ENCODE results near the gene PRDM16.

The PRDM16 gene

DNA sequence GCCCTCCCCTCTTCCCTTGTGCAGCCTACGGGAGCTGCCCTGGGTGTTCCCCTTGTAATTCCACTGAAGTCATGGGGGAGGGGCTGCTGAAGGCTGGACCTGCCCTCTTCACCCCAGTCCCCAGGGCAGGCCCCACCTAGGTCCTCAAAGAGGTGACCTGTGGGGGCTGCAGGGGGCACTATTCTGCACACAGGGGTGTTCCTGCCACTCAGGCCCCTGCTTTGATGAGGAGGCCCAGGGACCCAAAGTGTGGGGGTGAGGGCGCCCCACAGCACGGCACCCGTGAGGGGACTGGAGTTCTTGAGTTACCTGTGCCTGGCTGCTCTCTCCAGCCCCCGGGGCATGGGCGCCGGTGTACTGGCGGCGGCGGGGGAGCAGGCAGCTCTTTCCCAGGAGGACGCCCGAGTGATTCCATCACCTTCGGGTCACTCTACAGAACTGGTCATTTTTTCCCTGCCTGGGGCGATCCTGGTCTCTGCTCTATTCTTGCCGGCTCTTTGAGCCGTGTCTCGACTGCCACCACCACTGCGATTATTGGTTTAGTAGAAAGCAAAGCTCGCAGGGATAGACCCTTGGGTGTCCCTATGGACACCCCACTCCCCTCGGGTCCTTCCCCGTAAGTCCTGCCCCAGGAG, 6.9 kb upstream of the PRDM16 start:
- ATAC-seq: no peak
- no peak for TF ChIP-seq ZFP3 (CRISPR knock-in tag; IDR thresholded peaks at IDR 0.05)
- TF ChIP-seq ZC3H10 (CRISPR knock-in tag; IDR thresholded peaks at IDR 0.05): no peak
- TF ChIP-seq SNAI2 (CRISPR knock-in tag; IDR thresholded peaks at IDR 0.05): no peak
- TF ChIP-seq, protein P1, sequence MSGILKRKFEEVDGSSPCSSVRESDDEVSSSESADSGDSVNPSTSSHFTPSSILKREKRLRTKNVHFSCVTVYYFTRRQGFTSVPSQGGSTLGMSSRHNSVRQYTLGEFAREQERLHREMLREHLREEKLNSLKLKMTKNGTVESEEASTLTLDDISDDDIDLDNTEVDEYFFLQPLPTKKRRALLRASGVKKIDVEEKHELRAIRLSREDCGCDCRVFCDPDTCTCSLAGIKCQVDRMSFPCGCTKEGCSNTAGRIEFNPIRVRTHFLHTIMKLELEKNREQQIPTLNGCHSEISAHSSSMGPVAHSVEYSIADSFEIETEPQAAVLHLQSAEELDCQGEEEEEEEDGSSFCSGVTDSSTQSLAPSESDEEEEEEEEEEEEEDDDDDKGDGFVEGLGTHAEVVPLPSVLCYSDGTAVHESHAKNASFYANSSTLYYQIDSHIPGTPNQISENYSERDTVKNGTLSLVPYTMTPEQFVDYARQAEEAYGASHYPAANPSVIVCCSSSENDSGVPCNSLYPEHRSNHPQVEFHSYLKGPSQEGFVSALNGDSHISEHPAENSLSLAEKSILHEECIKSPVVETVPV (CRISPR knock-in tag; IDR thresholded peaks at IDR 0.05): no peak
- TF ChIP-seq, protein P2, sequence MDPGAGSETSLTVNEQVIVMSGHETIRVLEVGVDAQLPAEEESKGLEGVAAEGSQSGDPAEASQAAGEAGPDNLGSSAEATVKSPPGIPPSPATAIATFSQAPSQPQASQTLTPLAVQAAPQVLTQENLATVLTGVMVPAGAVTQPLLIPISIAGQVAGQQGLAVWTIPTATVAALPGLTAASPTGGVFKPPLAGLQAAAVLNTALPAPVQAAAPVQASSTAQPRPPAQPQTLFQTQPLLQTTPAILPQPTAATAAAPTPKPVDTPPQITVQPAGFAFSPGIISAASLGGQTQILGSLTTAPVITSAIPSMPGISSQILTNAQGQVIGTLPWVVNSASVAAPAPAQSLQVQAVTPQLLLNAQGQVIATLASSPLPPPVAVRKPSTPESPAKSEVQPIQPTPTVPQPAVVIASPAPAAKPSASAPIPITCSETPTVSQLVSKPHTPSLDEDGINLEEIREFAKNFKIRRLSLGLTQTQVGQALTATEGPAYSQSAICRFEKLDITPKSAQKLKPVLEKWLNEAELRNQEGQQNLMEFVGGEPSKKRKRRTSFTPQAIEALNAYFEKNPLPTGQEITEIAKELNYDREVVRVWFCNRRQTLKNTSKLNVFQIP (CRISPR knock-in tag; IDR thresholded peaks at IDR 0.05; ENCODE audit: borderline replicate concordance, low read depth): no peak

DNA sequence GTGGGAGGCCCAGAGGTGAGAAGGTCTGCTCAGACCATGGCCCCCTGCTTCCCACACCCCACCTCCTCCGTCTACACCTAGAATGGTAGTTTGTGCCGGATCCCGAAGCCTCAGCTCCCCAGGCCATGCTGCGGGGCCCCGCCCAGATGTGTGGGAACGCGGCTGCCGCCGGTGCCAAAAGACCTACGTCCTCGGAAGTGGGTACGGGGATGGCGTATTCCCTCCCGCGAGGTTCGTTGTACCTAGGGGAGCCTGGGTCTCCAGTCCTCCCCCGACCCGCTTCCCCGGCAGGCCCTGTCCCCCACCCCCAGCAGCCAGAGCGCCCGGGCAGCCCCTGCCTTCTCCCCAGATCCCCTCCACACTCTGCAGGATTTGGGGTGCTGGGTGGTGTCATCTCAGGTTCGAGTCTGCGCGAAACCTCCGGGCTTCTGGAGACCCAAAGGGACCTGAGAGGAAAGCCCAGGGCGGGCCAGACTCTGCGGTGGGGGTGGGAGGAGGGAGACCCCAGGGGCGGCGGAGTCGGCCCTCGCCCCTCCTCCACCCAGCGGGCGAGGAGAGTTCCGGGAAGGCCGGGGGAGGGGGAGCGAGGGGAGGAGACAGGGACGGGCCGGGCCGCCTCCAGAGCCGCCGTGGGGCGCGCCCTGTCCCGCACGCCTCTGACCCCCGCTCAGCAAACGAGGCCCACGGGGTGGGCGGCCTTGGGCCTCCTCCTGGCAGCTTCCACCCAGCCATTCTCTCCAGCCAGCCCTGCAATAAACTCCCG, 6.2 kb upstream of the PRDM16 start:
- no peak for ATAC-seq
- TF ChIP-seq, protein P3, sequence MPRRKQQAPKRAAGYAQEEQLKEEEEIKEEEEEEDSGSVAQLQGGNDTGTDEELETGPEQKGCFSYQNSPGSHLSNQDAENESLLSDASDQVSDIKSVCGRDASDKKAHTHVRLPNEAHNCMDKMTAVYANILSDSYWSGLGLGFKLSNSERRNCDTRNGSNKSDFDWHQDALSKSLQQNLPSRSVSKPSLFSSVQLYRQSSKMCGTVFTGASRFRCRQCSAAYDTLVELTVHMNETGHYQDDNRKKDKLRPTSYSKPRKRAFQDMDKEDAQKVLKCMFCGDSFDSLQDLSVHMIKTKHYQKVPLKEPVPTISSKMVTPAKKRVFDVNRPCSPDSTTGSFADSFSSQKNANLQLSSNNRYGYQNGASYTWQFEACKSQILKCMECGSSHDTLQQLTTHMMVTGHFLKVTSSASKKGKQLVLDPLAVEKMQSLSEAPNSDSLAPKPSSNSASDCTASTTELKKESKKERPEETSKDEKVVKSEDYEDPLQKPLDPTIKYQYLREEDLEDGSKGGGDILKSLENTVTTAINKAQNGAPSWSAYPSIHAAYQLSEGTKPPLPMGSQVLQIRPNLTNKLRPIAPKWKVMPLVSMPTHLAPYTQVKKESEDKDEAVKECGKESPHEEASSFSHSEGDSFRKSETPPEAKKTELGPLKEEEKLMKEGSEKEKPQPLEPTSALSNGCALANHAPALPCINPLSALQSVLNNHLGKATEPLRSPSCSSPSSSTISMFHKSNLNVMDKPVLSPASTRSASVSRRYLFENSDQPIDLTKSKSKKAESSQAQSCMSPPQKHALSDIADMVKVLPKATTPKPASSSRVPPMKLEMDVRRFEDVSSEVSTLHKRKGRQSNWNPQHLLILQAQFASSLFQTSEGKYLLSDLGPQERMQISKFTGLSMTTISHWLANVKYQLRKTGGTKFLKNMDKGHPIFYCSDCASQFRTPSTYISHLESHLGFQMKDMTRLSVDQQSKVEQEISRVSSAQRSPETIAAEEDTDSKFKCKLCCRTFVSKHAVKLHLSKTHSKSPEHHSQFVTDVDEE (CRISPR knock-in tag; IDR thresholded peaks at IDR 0.05): no peak

DNA sequence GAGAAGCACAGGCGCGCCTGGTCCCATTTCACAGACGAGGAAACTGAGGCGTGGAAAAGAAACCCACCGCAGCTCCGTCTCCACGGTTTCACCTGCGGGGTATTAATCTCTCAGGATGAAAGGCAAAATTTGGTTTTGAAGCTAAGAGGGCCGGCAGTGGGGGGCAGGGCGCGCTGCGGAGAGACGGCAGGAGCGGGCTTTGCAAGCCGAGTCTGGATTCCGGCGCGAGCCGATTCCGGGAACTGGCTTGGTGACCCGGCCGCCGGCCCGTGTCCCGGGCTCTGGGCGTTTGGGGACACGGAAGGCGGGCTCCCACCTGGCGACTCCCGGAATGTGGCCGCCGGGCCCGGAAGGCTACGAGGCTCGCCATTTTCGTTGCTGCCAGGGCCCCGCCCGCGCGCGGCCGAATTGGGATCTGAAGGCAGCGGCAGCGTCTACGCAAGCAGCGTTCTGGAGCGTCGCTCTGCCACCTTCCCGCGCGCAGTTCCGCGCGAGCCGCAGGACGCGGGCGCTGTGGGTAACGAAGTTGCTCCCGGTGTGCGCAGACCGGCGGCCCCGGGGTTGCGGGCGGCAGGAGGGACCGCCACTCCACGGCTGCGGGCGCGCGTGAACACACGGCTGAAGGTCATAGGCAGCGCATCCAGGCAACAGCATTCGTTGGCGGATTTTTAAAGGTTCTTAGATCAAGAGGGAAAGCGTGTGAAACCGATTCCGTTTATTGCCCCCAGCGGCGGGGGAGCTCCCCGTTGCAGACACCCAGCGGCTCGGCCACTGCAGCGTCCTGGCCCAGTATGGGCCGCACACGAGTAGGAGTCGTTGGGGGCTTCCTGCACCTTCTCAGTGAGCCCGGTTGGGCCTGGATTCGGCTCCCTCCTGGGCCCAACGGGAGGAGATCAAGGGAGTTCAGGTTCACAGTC, 5.4 kb upstream of the PRDM16 start:
- ATAC-seq: no peak
- TF ChIP-seq RARB (CRISPR knock-in tag; IDR thresholded peaks at IDR 0.05) (no peak), ZFP3 (CRISPR knock-in tag; IDR thresholded peaks at IDR 0.05) (no peak), ZC3H10 (CRISPR knock-in tag; IDR thresholded peaks at IDR 0.05) (no peak), GLIS3 (CRISPR knock-in tag; IDR thresholded peaks at IDR 0.05) (no peak), TCF4 (CRISPR knock-in tag; IDR thresholded peaks at IDR 0.05; ENCODE audit: borderline replicate concordance) (no peak), PPARA (CRISPR knock-in tag; IDR thresholded peaks at IDR 0.05; ENCODE audit: borderline replicate concordance) (no peak), OSR1 (CRISPR knock-in tag; IDR thresholded peaks at IDR 0.05) (no peak), ARNTL (CRISPR knock-in tag; IDR thresholded peaks at IDR 0.05; ENCODE audit: borderline replicate concordance, low read depth) (no peak)
- TF ChIP-seq, protein P3 (CRISPR knock-in tag; IDR thresholded peaks at IDR 0.05): no peak

DNA sequence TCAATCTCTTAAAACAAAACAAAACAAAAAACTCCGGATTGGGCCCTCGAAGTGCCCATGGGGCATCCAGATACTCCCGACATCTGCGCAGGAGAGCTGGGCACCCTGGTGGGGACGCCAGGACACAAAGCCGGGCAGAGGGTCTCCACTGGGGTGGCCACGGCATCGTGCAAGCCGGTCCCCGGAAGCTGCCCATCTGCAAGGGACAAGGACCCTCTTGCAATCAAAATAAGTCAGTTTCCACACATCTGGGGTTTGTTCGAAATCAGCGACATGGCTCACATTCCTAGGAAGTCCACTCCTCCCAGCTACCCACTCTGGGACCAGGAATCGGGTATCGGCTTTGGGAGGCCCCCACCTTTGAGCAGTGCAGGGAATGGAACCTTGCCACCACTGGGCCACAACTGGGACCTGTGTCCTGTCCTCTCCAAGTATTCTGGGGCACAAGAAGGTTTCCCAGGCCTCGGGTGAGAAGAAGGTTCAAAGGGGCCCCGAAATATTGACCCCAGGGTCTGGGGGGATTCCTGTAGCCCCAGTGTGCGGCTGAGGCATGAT, 4.6 kb upstream of the PRDM16 start:
- no peak for TF ChIP-seq ZFP30 (CRISPR knock-in tag; IDR thresholded peaks at IDR 0.05)
- no peak for TF ChIP-seq ZFP3 (CRISPR knock-in tag; IDR thresholded peaks at IDR 0.05)
- no peak for TF ChIP-seq GLIS3 (CRISPR knock-in tag; IDR thresholded peaks at IDR 0.05)
- TF ChIP-seq RARB (CRISPR knock-in tag; IDR thresholded peaks at IDR 0.05): no peak
- TF ChIP-seq ARNTL (CRISPR knock-in tag; IDR thresholded peaks at IDR 0.05; ENCODE audit: borderline replicate concordance, low read depth): no peak
- no peak for TF ChIP-seq OSR1 (CRISPR knock-in tag; IDR thresholded peaks at IDR 0.05)
- no peak for TF ChIP-seq PPARA (CRISPR knock-in tag; IDR thresholded peaks at IDR 0.05; ENCODE audit: borderline replicate concordance)
- TF ChIP-seq ISL1 (CRISPR knock-in tag; IDR thresholded peaks at IDR 0.05): no peak
- TF ChIP-seq ESRRG (CRISPR knock-in tag; IDR thresholded peaks at IDR 0.05): no peak
- TF ChIP-seq, protein P2 (CRISPR knock-in tag; IDR thresholded peaks at IDR 0.05; ENCODE audit: borderline replicate concordance, low read depth): no peak
- TF ChIP-seq CSDC2 (CRISPR knock-in tag; IDR thresholded peaks at IDR 0.05): no peak
- TF ChIP-seq ZNF565 (CRISPR knock-in tag; conservative IDR thresholded peaks at IDR 0.05; ENCODE audit: low read depth): no peak
- no peak for ATAC-seq
